HG02884 (cell line): ENCODE measurements around the gene ZNRF3.

Source experiments
- ATAC-seq: cut with Tn5 transposase; IDR thresholded peaks from one replicate; pipeline ENCODE4 v1.9.1; 2021; ENCODE audit warnings: mild to moderate bottlenecking, moderate library complexity; ENCODE audit not compliant: unreplicated experiment

ZNRF3 gene

GRCh38 chr22:28978863-28979796 is 95.8 kb downstream of the ZNRF3 start:
- ATAC-seq, result no peak

- ATAC-seq, result no peak
These were observed 97.0 kb downstream of the ZNRF3 start for GRCh38 chr22:28980326-28980725.

- ATAC-seq, result no peak
These were observed 98.6 kb downstream of the ZNRF3 start for GRCh38 chr22:28981818-28982499.

- ATAC-seq, result no peak
These were observed 99.8 kb downstream of the ZNRF3 start for GRCh38 chr22:28983190-28983589.

- no peak for ATAC-seq
These were observed 100.5 kb downstream of the ZNRF3 start for GRCh38 chr22:28983788-28984441.

GRCh38 chr22:28984482-28985158 is 101.2 kb downstream of the ZNRF3 start:
- no peak for ATAC-seq

- no peak for ATAC-seq
These were observed 102.4 kb downstream of the ZNRF3 start for GRCh38 chr22:28985581-28986290.

GRCh38 chr22:28986366-28986765 is 103.0 kb downstream of the ZNRF3 start:
- ATAC-seq, result no peak

GRCh38 chr22:28988457-28988856 is 105.1 kb downstream of the ZNRF3 start:
- ATAC-seq, result no peak

GRCh38 chr22:28989035-28989464 is 105.7 kb downstream of the ZNRF3 start:
- ATAC-seq, result no peak

GRCh38 chr22:28989484-28989883 is 106.1 kb downstream of the ZNRF3 start:
- no peak for ATAC-seq

- no peak for ATAC-seq
These were observed 106.5 kb downstream of the ZNRF3 start for GRCh38 chr22:28989912-28990311.

GRCh38 chr22:28992565-28993356 is 109.4 kb downstream of the ZNRF3 start:
- no peak for ATAC-seq

- ATAC-seq, result no peak
These were observed 111.2 kb downstream of the ZNRF3 start for GRCh38 chr22:28994522-28994921.

GRCh38 chr22:28995551-28995950 is 112.2 kb downstream of the ZNRF3 start:
- no peak for ATAC-seq

- no peak for ATAC-seq
These were observed 114.0 kb downstream of the ZNRF3 start for GRCh38 chr22:28997342-28997741.

- ATAC-seq, result no peak
These were observed 115.3 kb downstream of the ZNRF3 start for GRCh38 chr22:28998681-28999080.

- ATAC-seq, result no peak
These were observed 116.1 kb downstream of the ZNRF3 start for GRCh38 chr22:28999510-28999909.

GRCh38 chr22:28999919-29000556 is 116.7 kb downstream of the ZNRF3 start:
- no peak for ATAC-seq
